SK-N-SH (cell line): ENCODE data around the gene PIN1. TPM values are rescaled to one million over a fixed set of nuclear protein-coding genes. Genes with fewer than 3 reads are reported as not detected.

ENCODE experiments used
- CTCF ChIA-PET: fragments of 300-600, 350-600 bp; formaldehyde crosslinking; extraction: SDS; loops from one replicate; lab custom pipeline; 2021; lab: Yijun Ruan, JAX
- POLR2A ChIA-PET: fragments of 350-600 bp; sonication (Branson Sonifier 250); formaldehyde crosslinking; extraction: SDS; loops from one replicate; lab custom pipeline; 2020; ENCODE audit warnings: antibody characterized with exemption, inconsistent platforms; lab: Yijun Ruan, JAX
- DNase-seq: peaks from one replicate; pipeline ENCODE4 v3.0.0; 2012
- H2AFZ ChIP-seq: fragments of 200-600 bp; sonication (generic); 2 replicates; pipeline ENCODE4 v1.8.1; 2016; ENCODE audit warnings: antibody characterized with exemption, mild to moderate bottlenecking, low read depth
- H3F3A ChIP-seq: fragments of 200-600 bp; sonication (generic); replicated peaks from 2 replicates; pipeline ENCODE3; 2016; ENCODE audit warnings: antibody characterized with exemption, mild to moderate bottlenecking; ENCODE audit not compliant: insufficient read depth
- H3K27ac ChIP-seq, 2 experiments: fragments of 200-500 bp in 1 of 2; fragments of 200-600 bp in 1 of 2; sonication (Bioruptor generic) in 1 of 2; sonication (generic), shearing (Covaris generic) in 1 of 2; 2 replicates each; pipeline versions ENCODE4 v1.5.1 to v1.6.1; 2014 to 2016; ENCODE audit warnings: low read depth in 2 of 2, inconsistent platforms in 1 of 2, low read length in 1 of 2, mild to moderate bottlenecking in 1 of 2, mixed read lengths in 1 of 2
- H3K27me3 ChIP-seq: fragments of 200-600 bp; sonication (generic), shearing (Covaris generic); 2 replicates; pipeline ENCODE4 v1.6.1; 2016; ENCODE audit warnings: mixed run types; ENCODE audit not compliant: insufficient read depth
- H3K36me3 ChIP-seq, 2 experiments: fragments of 200-500 bp in 1 of 2; fragments of 200-600 bp in 1 of 2; sonication (Bioruptor generic) in 1 of 2; sonication (generic) in 1 of 2; replicated peaks in 1 of 2; 2 replicates each; pipeline versions ENCODE3 to v1.5.1; 2014 to 2016; ENCODE audit warnings: low read length in 1 of 2, mild to moderate bottlenecking in 1 of 2; ENCODE audit not compliant: insufficient read depth in 2 of 2, control insufficient read depth in 1 of 2
- H3K4me1 ChIP-seq, 2 experiments: fragments of 200-500 bp in 1 of 2; fragments of 200-600 bp in 1 of 2; sonication (Bioruptor generic) in 1 of 2; sonication (generic), shearing (Covaris generic) in 1 of 2; 2 replicates each; pipeline versions ENCODE4 v1.5.1 to v1.6.1; 2014 to 2016; ENCODE audit warnings: low read depth in 1 of 2, low read length in 1 of 2, mixed run types in 1 of 2; ENCODE audit not compliant: insufficient read depth in 2 of 2, control insufficient read depth in 1 of 2
- H3K4me2 ChIP-seq: fragments of 200-600 bp; sonication (generic), shearing (Covaris generic); 2 replicates; pipeline ENCODE4 v1.6.1; 2017; ENCODE audit warnings: mixed run types
- H3K4me3 ChIP-seq, 2 experiments: fragments of 200-500 bp in 1 of 2; fragments of 200-600 bp in 1 of 2; sonication (Bioruptor generic) in 1 of 2; sonication (generic), shearing (Covaris generic) in 1 of 2; 2 replicates each; pipeline versions ENCODE4 v1.5.1 to v1.8.1; 2014 to 2016; ENCODE audit warnings: low read depth in 2 of 2, inconsistent platforms in 1 of 2, low read length in 1 of 2, mild to moderate bottlenecking in 1 of 2, mixed read lengths in 1 of 2, moderate library complexity in 1 of 2
- H3K79me2 ChIP-seq: fragments of 200-600 bp; sonication (generic); 2 replicates; pipeline ENCODE4 v1.8.1; 2017; ENCODE audit warnings: mild to moderate bottlenecking; ENCODE audit not compliant: insufficient read depth
- H3K9ac ChIP-seq: fragments of 200-600 bp; sonication (generic); 2 replicates; pipeline ENCODE4 v1.6.1; 2017; ENCODE audit warnings: mixed run types
- H3K9me2 ChIP-seq: fragments of 200-600 bp; sonication (generic); 2 replicates; pipeline ENCODE4 v1.6.1; 2017; ENCODE audit warnings: mixed run types
- H3K9me3 ChIP-seq: fragments of 200-600 bp; sonication (generic); 2 replicates; pipeline ENCODE4 v1.6.1; 2017; ENCODE audit warnings: mixed run types, mild to moderate bottlenecking, moderate library complexity
- H4K20me1 ChIP-seq: fragments of 200-600 bp; sonication (generic); 2 replicates; pipeline ENCODE4 v1.6.1; 2017; ENCODE audit warnings: mild to moderate bottlenecking, mixed run types; ENCODE audit not compliant: insufficient read depth
- CHD2 ChIP-seq: fragments of 150-350 bp; IDR thresholded peaks from 2 replicates; pipeline ENCODE4 v1.6.1; 2018; ENCODE audit warnings: low read length; ENCODE audit not compliant: partially characterized antibody
- EZH2phosphoT487 ChIP-seq: fragments of 200-600 bp; sonication (generic); IDR thresholded peaks from 2 replicates; pipeline ENCODE4 v1.6.1; 2017; ENCODE audit warnings: low read depth, mixed run types, mild to moderate bottlenecking, antibody characterized with exemption, moderate library complexity, borderline replicate concordance
- FOSL2 ChIP-seq: IDR thresholded peaks from 2 replicates; pipeline ENCODE4 v1.4.0; 2012; ENCODE audit warnings: low read depth, mild to moderate bottlenecking, moderate library complexity, borderline replicate concordance
- FOXJ3 ChIP-seq: sonication (generic); formaldehyde crosslinking; IDR thresholded peaks from 2 replicates; pipeline ENCODE4 v1.5.1; 2020; ENCODE audit warnings: mild to moderate bottlenecking, missing genetic modification reagents
- FOXM1 ChIP-seq: IDR thresholded peaks from 2 replicates; pipeline ENCODE4 v1.4.0; 2012; ENCODE audit warnings: low read depth, mild to moderate bottlenecking
- GABPA ChIP-seq: IDR thresholded peaks from 2 replicates; pipeline ENCODE4 v1.4.0; 2012; ENCODE audit warnings: low read depth, mild to moderate bottlenecking
- JUND ChIP-seq: IDR thresholded peaks from 2 replicates; pipeline ENCODE4 v1.4.0; 2012
- MAX ChIP-seq: IDR thresholded peaks from 2 replicates; pipeline ENCODE4 v1.4.0; 2012; ENCODE audit warnings: low read depth
- MXI1 ChIP-seq: IDR thresholded peaks from 2 replicates; pipeline ENCODE4 v1.6.1; 2012; ENCODE audit warnings: mild to moderate bottlenecking, low read depth, low read length, improper control_type of control experiment
- NFIC ChIP-seq: IDR thresholded peaks from 2 replicates; pipeline ENCODE4 v1.4.0; 2012; ENCODE audit warnings: borderline replicate concordance
- RAD21 ChIP-seq: IDR thresholded peaks from 2 replicates; pipeline ENCODE4 v1.6.1; 2012; ENCODE audit warnings: mild to moderate bottlenecking, low read length
- TAF1 ChIP-seq: IDR thresholded peaks from 2 replicates; pipeline ENCODE4 v1.6.1; 2012; ENCODE audit warnings: low read depth, mild to moderate bottlenecking, low read length, moderate library complexity, borderline replicate concordance
- TEAD4 ChIP-seq: IDR thresholded peaks from 2 replicates; pipeline ENCODE4 v1.4.0; 2012; ENCODE audit warnings: mild to moderate bottlenecking, borderline replicate concordance; ENCODE audit not compliant: insufficient read depth
- USF1 ChIP-seq: IDR thresholded peaks from 2 replicates; pipeline ENCODE4 v1.4.0; 2012; ENCODE audit warnings: low read depth, borderline replicate concordance
- YY1 ChIP-seq: IDR thresholded peaks from 2 replicates; pipeline ENCODE4 v1.4.0; 2012; ENCODE audit warnings: low read depth, mild to moderate bottlenecking
- WGBS: methylation state at CpG from one replicate; pipeline ENCODE4 v1.1.6; 2017; ENCODE audit warnings: low lambda C conversion rate; 5-methylcytosine and 5-hydroxymethylcytosine counted together
- polyA plus RNA-seq, 3 experiments: library from polyadenylated mRNA; depleted of rRNA; stranded (reverse); fragments of >200 nt; gene quantifications; 2 replicates each; pipeline ENCODE4 v1.2.3, GENCODE V29; 2012

The PIN1 gene
- polyA plus RNA-seq, 1 of the 3 experiments (the other 2 are of a cell fraction): 148 TPM

GRCh38 chr19:9860407-9860806 is 25.3 kb downstream of the PIN1 start:
- H3K79me2 ChIP-seq: no peaks in the 10 kb centered on the region
- no peak overlapping the region for H2AFZ ChIP-seq
- H3K9me2 ChIP-seq: no peaks in the 10 kb centered on the region
- H3K4me3 ChIP-seq: no peak overlapping the region
- no peaks in the 10 kb centered on the region for H3F3A ChIP-seq
- H4K20me1 ChIP-seq: no peaks in the 10 kb centered on the region
- ChIA-PET CTCF (interaction anchor here (2.1 kb wide), 1 partner anchor 7 kb away, joined by 6 read pairs; no protein-coding TSS in a partner anchor), POLR2A (interaction anchor here (0.6 kb wide), 1 partner anchor 37 kb away, joined by 7 read pairs; no protein-coding TSS in a partner anchor)
- no peak for DNase-seq
- H3K4me2 ChIP-seq: no peak overlapping the region
- H3K9me3 ChIP-seq: no peaks in the 10 kb centered on the region
- H3K27me3 ChIP-seq: no peaks in the 10 kb centered on the region
- H3K9ac ChIP-seq: no peak overlapping the region
- no peak overlapping the region for H3K27ac ChIP-seq
- TF ChIP-seq JUND (no peak), MXI1 (no peak)
- TF ChIP-seq, all 33 proteins: peak for 0
- Histone ChIP-seq H3K4me1 (no peaks in the 10 kb centered on the region), H3K36me3 (no peaks in the 10 kb centered on the region)
- WGBS: no CpG with 5 or more reads among the region's 8 CpGs

GRCh38 chr19:9861503-9861902 is 26.4 kb downstream of the PIN1 start:
- no peak overlapping the region for H3K9ac ChIP-seq
- H3K79me2 ChIP-seq: no peaks in the 10 kb centered on the region
- POLR2A ChIA-PET: no interaction called here
- H3K27ac ChIP-seq: no peak overlapping the region
- 100% methylated on average over 1 of the region's 1 CpG for WGBS
- no peaks in the 10 kb centered on the region for H3K9me2 ChIP-seq
- no peaks in the 10 kb centered on the region for H3K27me3 ChIP-seq
- CTCF ChIA-PET: no interaction called here
- TF ChIP-seq RAD21: no peak
- no peak for TF ChIP-seq YY1
- no peak for TF ChIP-seq USF1
- TF ChIP-seq EZH2phosphoT487: no peak
- TF ChIP-seq NFIC: no peak
- no peak for TF ChIP-seq FOXJ3 (CRISPR knock-in tag)
- no peak for TF ChIP-seq MAX
- no peak for TF ChIP-seq TEAD4
- TF ChIP-seq FOXM1: no peak
- TF ChIP-seq CHD2: no peak
- H3K4me2 ChIP-seq: no peak overlapping the region
- no peak overlapping the region for H2AFZ ChIP-seq
- no peaks in the 10 kb centered on the region for H4K20me1 ChIP-seq
- DNase-seq: no peak
- no peaks in the 10 kb centered on the region for H3F3A ChIP-seq
- no peaks in the 10 kb centered on the region for H3K4me1 ChIP-seq
- no peaks in the 10 kb centered on the region for H3K36me3 ChIP-seq
- H3K9me3 ChIP-seq: no peaks in the 10 kb centered on the region
- no peak overlapping the region for H3K4me3 ChIP-seq

- no peak overlapping the region for H2AFZ ChIP-seq
- H3K4me3 ChIP-seq: no peak overlapping the region
- H3K36me3 ChIP-seq: no peaks in the 10 kb centered on the region
- ChIA-PET POLR2A (no interaction called here), CTCF (no interaction called here)
- H3F3A ChIP-seq: no peaks in the 10 kb centered on the region
- H4K20me1 ChIP-seq: no peaks in the 10 kb centered on the region
- TF ChIP-seq GABPA: no peak
- TF ChIP-seq TAF1: no peak
- TF ChIP-seq RAD21: no peak
- no peak for TF ChIP-seq FOXJ3 (CRISPR knock-in tag)
- TF ChIP-seq FOSL2: no peak
- no peak for TF ChIP-seq MXI1
- TF ChIP-seq CHD2: no peak
- H3K9me3 ChIP-seq: no peaks in the 10 kb centered on the region
- H3K27ac ChIP-seq: no peak overlapping the region
- DNase-seq: no peak
- H3K4me2 ChIP-seq: no peak overlapping the region
- H3K4me1 ChIP-seq: peaks cover 0 to 4% of the 10 kb centered on the region in 2 experiments; a peak in 1 of 4 replicates
- H3K27me3 ChIP-seq: no peaks in the 10 kb centered on the region
- H3K9ac ChIP-seq: no peak overlapping the region
- 88% methylated on average over 4 of the region's 4 CpGs for WGBS
- H3K9me2 ChIP-seq: no peaks in the 10 kb centered on the region
- no peaks in the 10 kb centered on the region for H3K79me2 ChIP-seq
Observed at GRCh38 chr19:9862938-9863337, 27.8 kb downstream of the PIN1 start.
